Ovary (tissue), 3 donors: ENCODE data around the gene LUZP2.
"Not testable (repeated sequence)": the region's sequence is repeated elsewhere in the genome, so short reads cannot be mapped to it uniquely, and the experiment has no call there.

Experiments
- EP300 ChIP-seq: sonication (generic); formaldehyde crosslinking; IDR thresholded peaks from one replicate; pipeline ENCODE4 v1.6.1; 2017; ENCODE audit warnings: antibody characterized with exemption
- POLR2A ChIP-seq: fragments of 450-650 bp; IDR thresholded peaks from one replicate; pipeline ENCODE4 v1.6.1; 2017; ENCODE audit warnings: antibody characterized with exemption, mild to moderate bottlenecking, moderate library complexity
- TF ChIP-seq, protein P1 (sequence below), 3 donors: fragments of 450-650 bp in 2 of 3; fragments of 200-600 bp in 1 of 3; IDR thresholded peaks; one replicate each; pipeline versions ENCODE4 v1.5.1 to v1.8.0; 2016 to 2022; ENCODE audit warnings: antibody characterized with exemption in 3 of 3, mild to moderate bottlenecking in 1 of 3
- donor health status: DM: no; HTN: no; CAD: no.

DNA sequence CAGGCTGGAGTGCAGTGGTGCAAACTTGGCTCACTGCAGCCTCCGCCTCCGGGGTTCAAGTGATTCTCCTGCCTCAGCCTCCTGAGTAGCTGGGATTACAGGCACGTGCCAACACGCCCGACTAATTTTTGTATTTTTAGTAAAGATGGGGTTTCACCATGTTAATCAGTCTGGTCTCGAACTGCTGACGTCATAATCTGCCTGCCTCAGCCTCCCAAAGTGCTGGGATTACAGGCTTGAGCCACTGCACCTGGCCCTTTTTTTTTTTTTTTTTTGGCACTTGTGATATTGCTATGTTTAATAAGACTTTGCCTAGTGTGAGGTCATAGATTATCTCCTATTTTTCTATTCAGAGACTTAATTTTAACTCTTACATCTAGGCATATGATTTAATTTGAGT lies 497.1 kb downstream of the LUZP2 start:
- TF ChIP-seq, protein P1, sequence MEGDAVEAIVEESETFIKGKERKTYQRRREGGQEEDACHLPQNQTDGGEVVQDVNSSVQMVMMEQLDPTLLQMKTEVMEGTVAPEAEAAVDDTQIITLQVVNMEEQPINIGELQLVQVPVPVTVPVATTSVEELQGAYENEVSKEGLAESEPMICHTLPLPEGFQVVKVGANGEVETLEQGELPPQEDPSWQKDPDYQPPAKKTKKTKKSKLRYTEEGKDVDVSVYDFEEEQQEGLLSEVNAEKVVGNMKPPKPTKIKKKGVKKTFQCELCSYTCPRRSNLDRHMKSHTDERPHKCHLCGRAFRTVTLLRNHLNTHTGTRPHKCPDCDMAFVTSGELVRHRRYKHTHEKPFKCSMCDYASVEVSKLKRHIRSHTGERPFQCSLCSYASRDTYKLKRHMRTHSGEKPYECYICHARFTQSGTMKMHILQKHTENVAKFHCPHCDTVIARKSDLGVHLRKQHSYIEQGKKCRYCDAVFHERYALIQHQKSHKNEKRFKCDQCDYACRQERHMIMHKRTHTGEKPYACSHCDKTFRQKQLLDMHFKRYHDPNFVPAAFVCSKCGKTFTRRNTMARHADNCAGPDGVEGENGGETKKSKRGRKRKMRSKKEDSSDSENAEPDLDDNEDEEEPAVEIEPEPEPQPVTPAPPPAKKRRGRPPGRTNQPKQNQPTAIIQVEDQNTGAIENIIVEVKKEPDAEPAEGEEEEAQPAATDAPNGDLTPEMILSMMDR (IDR thresholded peaks at IDR 0.05) = not testable (repeated sequence)
- TF ChIP-seq EP300, POLR2A: not testable (repeated sequence)
